GM23338 (cell line): Measurements from ENCODE around the gene HCK.

ENCODE experiments used
- CREB1 ChIP-seq: fragments of 250-450 bp; sonication (Bioruptor Pico); IDR thresholded peaks from 2 replicates; pipeline ENCODE4 v1.5.0; 2020; ENCODE audit warnings: low read depth, mild to moderate bottlenecking, moderate library complexity
- CTCF ChIP-seq, 2 experiments: fragments of 200-600 bp in 1 of 2; sonication (generic) in 1 of 2; conservative IDR thresholded peaks; 2 replicates each; pipeline versions ENCODE4 v1.5.1 to v1.6.1; 2016 to 2017; ENCODE audit warnings: antibody characterized with exemption in 2 of 2, low read depth in 2 of 2, mild to moderate bottlenecking in 2 of 2, moderate library complexity in 1 of 2
- ETS1 ChIP-seq: IDR thresholded peaks from 2 replicates; pipeline ENCODE4 v1.6.1; 2016; ENCODE audit warnings: antibody characterized with exemption
- EZH2 ChIP-seq: fragments of 200-600 bp; sonication (generic); IDR thresholded peaks from one replicate; pipeline ENCODE4 v1.8.0; 2017; ENCODE audit warnings: antibody characterized with exemption, mild to moderate bottlenecking, low read depth; ENCODE audit not compliant: unreplicated experiment
- EZH2phosphoT487 ChIP-seq: fragments of 200-600 bp; sonication (generic); IDR thresholded peaks from one replicate; pipeline ENCODE4 v1.8.1; 2018; ENCODE audit warnings: antibody characterized with exemption; ENCODE audit not compliant: unreplicated experiment
- POLR2AphosphoS5 ChIP-seq: IDR thresholded peaks from 2 replicates; pipeline ENCODE4 v1.6.1; 2016; ENCODE audit warnings: antibody characterized with exemption, low read depth
- STAT1 ChIP-seq: IDR thresholded peaks from one replicate; pipeline ENCODE4 v1.6.1; 2016; ENCODE audit warnings: antibody characterized with exemption; ENCODE audit not compliant: unreplicated experiment
- ZNF331 ChIP-seq: fragments of 250-450 bp; sonication (Bioruptor Pico); IDR thresholded peaks from 2 replicates; pipeline ENCODE4 v1.5.0; 2020; ENCODE audit warnings: low read depth, mild to moderate bottlenecking, moderate library complexity

DNA sequence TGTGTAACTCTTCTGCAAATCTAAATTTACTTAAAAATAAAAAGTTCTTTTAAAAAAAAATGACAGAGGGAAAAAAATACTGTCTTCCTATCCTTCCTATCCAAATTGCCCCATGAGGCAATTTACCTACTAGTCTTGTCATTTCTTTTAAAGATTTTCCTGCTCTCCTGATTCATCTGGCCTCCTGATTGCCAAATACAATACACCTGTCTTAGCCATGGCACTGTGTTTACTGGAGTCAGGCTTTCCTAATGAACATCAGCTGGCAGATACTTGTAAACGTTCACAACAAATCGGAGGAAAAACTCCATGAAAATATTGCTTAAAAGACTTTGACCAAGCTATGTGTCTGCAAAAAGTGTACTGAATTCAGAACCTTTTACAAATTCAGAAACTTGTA is 78.9 kb downstream of the HCK start:
- TF ChIP-seq CREB1 (CRISPR knock-in tag): no peak
- no peak for TF ChIP-seq STAT1
- TF ChIP-seq CTCF (conservative IDR thresholded peaks at IDR 0.05; ENCODE audit: low read depth in 2 of 2): no peak
- TF ChIP-seq EZH2: no peak
- TF ChIP-seq ETS1: no peak
- TF ChIP-seq EZH2phosphoT487: no peak
- no peak for TF ChIP-seq POLR2AphosphoS5
- no peak for TF ChIP-seq ZNF331 (CRISPR knock-in tag)
